Putamen (tissue), 1 donor: ENCODE measurements around the gene GRK1.
"Not testable (repeated sequence)": the region's sequence is repeated elsewhere in the genome, so short reads cannot be mapped to it uniquely, and the experiment has no call there.

Experiments used
- DNase-seq: peaks from one replicate; pipeline ENCODE4 v3.0.0-alpha.2; 2016; ENCODE audit warnings: low spot score

The GRK1 gene

GRCh38 chr13:113743366-113744195, 76.6 kb downstream of the GRK1 start:
- DNase-seq, result no peak

DNA sequence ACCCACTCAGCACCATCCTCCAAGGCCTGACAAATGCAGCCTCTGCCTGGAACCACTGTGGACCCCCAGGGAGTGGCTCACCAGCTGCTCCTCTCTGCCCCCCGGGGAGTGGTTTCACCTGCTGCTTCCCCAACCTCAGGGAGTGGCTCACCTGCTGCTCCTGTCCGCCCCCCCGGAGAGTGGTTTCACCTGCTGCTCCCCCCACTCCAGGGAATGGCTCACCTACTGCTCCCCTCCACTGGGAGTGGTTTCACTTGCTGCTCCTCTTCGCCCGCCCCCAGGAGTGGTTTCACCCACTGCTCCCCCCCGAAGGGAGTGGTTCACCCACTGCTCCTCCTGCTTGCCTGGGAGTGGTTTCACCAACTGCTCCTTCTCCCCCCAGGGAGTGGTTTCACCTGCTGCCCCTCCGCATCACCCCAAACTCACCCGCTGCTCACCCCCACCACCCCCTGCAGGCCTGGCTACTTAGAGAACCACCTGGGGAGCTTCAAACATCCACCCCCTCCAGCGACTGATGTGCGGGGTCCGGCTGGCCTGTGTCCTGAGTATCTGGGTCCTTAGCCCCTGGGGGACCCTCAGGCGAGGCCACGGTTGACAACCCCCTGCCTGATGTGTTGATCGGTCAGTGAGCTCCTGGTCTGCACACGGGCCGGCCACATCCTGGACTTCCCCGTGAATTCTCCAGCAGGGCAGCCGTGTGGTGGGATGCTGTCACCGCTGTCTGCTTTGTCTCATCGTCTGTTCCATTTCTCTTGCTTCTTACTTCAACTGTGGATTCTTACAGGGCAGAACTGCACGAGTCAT, 77.4 kb downstream of the GRK1 start:
- no peak for DNase-seq

GRCh38 chr13:113745059-113745458, 78.0 kb downstream of the GRK1 start:
- DNase-seq, result no peak

GRCh38 chr13:113745500-113746142, 78.6 kb downstream of the GRK1 start:
- DNase-seq, result not testable (repeated sequence)

DNA sequence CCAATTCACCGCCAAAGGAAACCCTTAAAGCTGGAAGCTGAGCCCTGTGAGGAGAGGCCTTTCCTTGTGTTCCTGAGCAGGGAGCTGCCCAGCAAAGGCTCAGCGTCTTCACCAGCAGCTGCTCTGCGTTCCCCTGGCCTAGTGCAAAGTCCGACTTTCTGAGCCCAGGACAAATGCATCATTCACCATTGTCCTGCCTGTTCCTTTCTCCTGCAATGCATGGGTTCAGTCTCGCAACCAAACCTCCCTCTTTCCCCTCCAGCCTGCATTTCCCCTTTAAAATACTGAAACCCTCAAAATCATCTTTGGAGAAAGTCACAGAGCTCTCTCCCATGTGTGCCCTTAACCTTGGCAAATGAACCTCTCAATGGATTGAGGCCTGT, 79.1 kb downstream of the GRK1 start:
- no peak for DNase-seq

DNA sequence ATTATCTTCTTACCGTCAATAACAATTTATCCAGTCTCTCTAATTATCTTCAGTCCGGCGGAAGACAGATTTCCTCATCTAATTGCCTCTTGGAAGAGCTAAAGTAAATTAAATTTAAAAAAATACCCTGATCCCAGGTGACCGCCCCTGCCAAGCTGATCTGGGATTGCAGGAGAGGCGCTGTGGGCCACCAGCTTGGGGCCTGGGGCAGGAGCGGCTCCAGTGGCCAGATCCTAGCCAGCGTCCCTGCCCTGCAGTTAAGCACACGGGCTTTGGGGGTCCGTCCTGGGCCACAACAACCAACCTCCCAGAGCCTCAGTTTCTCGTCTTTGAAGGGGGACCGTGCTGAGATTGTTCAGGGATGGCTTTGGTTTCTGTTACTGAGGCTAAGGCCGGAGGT, 79.7 kb downstream of the GRK1 start:
- no peak for DNase-seq

DNA sequence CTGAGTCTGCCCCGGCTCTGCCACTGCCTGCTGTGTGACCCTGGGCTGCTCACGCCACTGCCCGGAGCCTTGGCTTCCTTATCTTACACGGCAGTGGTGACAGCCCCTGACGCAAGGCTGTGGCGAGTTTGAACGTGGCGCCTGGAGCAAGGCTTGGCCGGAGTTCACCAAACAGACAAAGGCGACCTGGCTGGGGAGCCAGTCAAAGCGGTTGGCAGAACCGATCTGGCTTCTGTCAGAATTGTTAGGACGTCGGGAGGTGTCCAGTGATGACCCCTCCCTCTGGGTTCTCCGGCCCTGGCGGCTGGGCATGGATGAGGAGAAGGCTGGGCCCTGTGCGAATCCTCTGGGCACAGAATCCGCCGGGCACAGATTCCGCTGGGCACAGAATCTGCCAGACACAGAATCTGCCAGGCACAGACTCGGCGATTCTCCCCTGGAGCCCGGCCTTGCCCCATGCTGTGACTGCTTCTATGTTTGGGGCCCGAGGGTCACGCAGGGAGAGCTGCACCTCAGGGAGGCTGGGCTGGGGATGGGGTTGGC, 80.3 kb downstream of the GRK1 start:
- no peak for DNase-seq

DNA sequence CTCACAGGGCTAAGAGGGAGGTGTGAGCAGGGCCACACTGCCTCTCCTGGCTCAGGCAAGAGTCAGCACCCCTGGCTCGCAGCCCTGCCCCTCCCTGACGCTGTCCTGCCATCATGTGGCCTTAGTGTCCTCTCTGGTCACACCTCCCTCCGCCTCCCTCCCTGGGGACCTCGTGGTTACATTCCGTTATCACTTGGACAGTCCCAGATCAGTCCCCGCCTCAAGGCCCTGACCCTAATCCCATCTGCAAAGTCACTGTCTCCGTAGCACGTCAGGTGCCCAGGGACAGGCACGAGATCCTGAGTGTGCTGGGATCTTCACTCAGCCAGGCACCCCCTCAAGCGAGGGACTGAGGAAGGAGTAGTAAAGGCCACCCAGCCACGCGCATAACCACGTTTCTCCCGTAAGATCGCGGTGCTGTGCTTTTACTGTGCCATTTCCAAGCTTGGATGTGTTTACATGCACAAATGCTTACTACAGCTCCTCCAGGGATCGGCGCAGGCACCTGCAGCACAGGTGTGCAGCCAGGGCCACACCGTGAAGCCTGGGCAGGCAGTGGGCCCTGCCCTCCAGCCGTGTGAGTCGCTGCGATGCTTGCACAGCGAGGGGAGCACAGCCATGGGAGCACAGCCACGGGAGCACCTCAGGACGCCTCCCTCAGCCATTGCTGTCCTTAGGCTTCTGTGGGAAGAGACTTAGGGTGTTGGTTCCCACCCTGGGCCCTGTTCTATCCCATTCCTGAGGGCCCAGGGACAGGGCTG, 81.3 kb downstream of the GRK1 start:
- DNase-seq, result no peak

DNA sequence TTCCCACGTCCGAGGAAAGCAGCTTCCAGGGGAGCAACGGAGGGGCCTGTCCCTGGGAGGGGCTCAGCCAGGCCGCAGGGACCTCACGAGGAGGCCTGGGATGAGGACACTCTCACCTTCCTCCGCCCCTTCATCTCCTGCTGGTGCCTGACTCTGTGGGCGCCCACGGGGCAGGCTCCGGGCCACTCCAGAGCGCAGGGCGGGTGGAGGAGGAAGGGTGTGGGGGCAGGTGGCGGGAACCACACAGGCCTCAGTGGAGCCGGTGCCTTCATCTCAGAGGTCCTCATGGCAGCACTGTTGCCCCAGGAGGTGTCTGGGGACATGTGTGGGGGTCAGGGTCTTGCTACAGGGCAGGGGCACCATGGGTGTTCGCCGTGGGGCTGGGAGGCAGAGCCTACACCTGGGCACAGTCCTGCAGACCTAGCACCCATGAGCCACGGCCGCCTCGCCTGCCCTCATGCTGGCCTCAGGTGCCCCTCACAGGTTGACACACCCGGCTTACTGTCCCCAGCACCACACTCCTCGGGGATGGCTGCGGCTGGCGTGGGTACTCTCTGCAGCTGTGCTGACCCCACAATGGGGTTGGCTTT, 81.9 kb downstream of the GRK1 start:
- no peak for DNase-seq

- DNase-seq, result no peak
These were observed 82.5 kb downstream of the GRK1 start for GRCh38 chr13:113749507-113749906.

DNA sequence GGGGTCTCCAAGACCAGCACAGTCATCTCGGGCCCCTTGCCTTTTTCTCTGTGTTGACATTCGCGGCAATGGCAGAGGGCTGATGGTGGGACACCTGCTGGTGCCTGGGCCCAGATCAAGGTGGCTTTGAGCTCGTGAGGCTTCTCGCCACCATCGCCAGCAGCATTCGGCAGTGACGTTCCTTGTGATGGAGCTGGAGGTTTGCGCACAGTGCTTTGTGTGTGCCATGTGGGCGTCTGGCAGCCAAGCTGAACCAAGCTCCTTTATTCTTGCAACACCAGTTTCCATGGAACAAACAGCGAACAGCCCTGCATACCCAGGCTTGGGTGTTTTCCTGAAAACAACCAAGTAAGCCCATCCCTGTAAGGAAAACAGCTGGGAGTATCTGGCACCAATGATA, 82.9 kb downstream of the GRK1 start:
- no peak for DNase-seq

- no peak for DNase-seq
These were observed 83.8 kb downstream of the GRK1 start for GRCh38 chr13:113750554-113751399.

- DNase-seq, result no peak
These were observed 84.5 kb downstream of the GRK1 start for GRCh38 chr13:113751491-113751890.

DNA sequence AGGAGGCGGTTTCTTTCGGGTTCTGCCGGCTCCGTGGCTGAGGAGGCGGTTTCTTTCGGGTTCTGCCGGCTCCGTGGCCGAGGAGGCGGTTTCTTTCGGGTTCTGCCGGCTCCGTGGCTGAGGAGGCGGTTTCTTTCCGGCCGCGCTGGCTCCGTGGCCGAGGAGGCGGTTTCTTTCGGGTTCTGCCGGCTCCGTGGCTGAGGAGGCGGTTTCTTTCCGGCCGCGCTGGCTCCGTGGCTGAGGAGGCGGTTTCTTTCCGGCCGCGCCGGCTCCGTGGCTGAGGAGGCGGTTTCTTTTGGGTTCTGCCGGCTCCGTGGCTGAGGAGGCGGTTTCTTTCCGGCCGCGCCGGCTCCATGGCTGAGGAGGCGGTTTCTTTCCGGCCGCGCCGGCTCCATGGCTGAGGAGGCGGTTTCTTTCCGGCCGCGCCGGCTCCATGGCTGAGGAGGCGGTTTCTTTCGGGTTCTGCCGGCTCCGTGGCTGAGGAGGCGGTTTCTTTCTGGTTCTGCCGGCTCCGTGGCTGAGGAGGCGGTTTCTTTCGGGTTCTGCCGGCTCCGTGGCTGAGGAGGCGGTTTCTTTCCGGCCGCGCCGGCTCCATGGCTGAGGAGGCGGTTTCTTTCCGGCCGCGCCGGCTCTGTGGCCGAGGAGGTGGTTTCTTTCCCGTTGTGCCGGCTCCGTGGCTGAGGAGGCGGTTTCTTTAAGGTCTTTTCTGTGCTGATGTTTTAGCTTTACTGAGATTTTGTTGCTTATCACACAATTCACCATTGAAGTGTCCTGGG, 85.4 kb downstream of the GRK1 start:
- not testable (repeated sequence) for DNase-seq

- no peak for DNase-seq
These were observed 86.2 kb downstream of the GRK1 start for GRCh38 chr13:113753171-113753570.

GRCh38 chr13:113754242-113754641, 87.2 kb downstream of the GRK1 start:
- DNase-seq, result no peak

GRCh38 chr13:113754691-113755090, 87.7 kb downstream of the GRK1 start:
- DNase-seq, result no peak

GRCh38 chr13:113756441-113757097, 89.5 kb downstream of the GRK1 start:
- no peak for DNase-seq
